GM20000 (cell line): ENCODE measurements around the gene FNTB.

Experiments
- DNase-seq: peaks from one replicate; pipeline ENCODE4 v3.0.0; 2012; ENCODE audit warnings: low spot score
- CTCF ChIP-seq: IDR thresholded peaks from 2 replicates; pipeline ENCODE4 v1.5.1; 2012; ENCODE audit warnings: mild to moderate bottlenecking, control low read depth; ENCODE audit errors: extremely low read depth, missing control alignments

FNTB gene

GRCh38 chr14:64947710-64948611 is 38.7 kb upstream of the FNTB start:
- no peak for DNase-seq
- no peak for TF ChIP-seq CTCF

- no peak for TF ChIP-seq CTCF
- DNase-seq: no peak
Measured at GRCh38 chr14:64948612-64949210, 38.0 kb upstream of the FNTB start.

GRCh38 chr14:64950889-64951288 is 35.8 kb upstream of the FNTB start:
- no peak for DNase-seq
- TF ChIP-seq CTCF: no peak

- no peak for DNase-seq
- TF ChIP-seq CTCF: no peak
Measured at GRCh38 chr14:64951291-64951690, 35.4 kb upstream of the FNTB start.

- TF ChIP-seq CTCF: no peak
- no peak for DNase-seq
Measured at GRCh38 chr14:64951724-64952123, 35.0 kb upstream of the FNTB start.

- peak; percentile 67 for DNase-seq
- no peak for TF ChIP-seq CTCF
Measured at GRCh38 chr14:64952598-64953309, 33.9 kb upstream of the FNTB start.

GRCh38 chr14:64953310-64953654 is 33.4 kb upstream of the FNTB start:
- DNase-seq: no peak
- no peak for TF ChIP-seq CTCF
